ENCODE data around the gene POLR2E.

- TF ChIP-seq CHD2 (IDR thresholded peaks at IDR 0.05; ENCODE audit: low read length) (no peak), SRF (IDR thresholded peaks at IDR 0.05; ENCODE audit: low read depth, low read length) (no peak), POLR2A (IDR thresholded peaks at IDR 0.05; ENCODE audit: control extremely low read depth in 1 of 2, low read depth in 2 of 2, low read length in 2 of 2) (no peak), JUN (IDR thresholded peaks at IDR 0.05; ENCODE audit: low read depth, low read length) (no peak)
- TF ChIP-seq, protein P1, sequence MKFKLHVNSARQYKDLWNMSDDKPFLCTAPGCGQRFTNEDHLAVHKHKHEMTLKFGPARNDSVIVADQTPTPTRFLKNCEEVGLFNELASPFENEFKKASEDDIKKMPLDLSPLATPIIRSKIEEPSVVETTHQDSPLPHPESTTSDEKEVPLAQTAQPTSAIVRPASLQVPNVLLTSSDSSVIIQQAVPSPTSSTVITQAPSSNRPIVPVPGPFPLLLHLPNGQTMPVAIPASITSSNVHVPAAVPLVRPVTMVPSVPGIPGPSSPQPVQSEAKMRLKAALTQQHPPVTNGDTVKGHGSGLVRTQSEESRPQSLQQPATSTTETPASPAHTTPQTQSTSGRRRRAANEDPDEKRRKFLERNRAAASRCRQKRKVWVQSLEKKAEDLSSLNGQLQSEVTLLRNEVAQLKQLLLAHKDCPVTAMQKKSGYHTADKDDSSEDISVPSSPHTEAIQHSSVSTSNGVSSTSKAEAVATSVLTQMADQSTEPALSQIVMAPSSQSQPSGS (IDR thresholded peaks at IDR 0.05; ENCODE audit: low read length), result no peak
These were observed 29.5 kb downstream of the POLR2E start for GRCh38 chr19:1065606-1066109.
